Measurements from ENCODE around the gene WDR31.

Gene WDR31

GRCh38 chr9:113315231-113315630 is 24.8 kb downstream of the WDR31 start:
- Histone ChIP-seq H3K4me1 (ENCODE audit: control insufficient read depth, low read depth, low read length) (no peaks in the 10 kb centered on the region), H3K56ac (ENCODE audit: low read length) (no peak overlapping the region), H3K18ac (ENCODE audit: low read length) (no peak overlapping the region), H2BK15ac (replicated peaks; ENCODE audit: low read depth) (no peak overlapping the region), H3K27ac (ENCODE audit: low read depth, low read length) (no peak overlapping the region), H2BK120ac (ENCODE audit: low read depth, low read length) (no peak overlapping the region), H3K36me3 (ENCODE audit: control insufficient read depth, insufficient read depth, low read length) (no peaks in the 10 kb centered on the region), H3K9ac (ENCODE audit: low read length) (no peak overlapping the region), H3K4me2 (ENCODE audit: low read length) (no peak overlapping the region), H3K4me3 (ENCODE audit: low read length) (no peak overlapping the region), H3K27me3 (ENCODE audit: insufficient read depth, low read length, poor library complexity) (no peaks in the 10 kb centered on the region), H4K8ac (ENCODE audit: low read depth, low read length) (no peak overlapping the region), H4K5ac (ENCODE audit: low read length) (no peak overlapping the region), H3K4ac (ENCODE audit: low read depth, low read length) (no peak overlapping the region), H2AK5ac (ENCODE audit: low read length) (no peak overlapping the region), H3K79me2 (ENCODE audit: control insufficient read depth, insufficient read depth, low read length) (no peaks in the 10 kb centered on the region), H3K23ac (ENCODE audit: low read length) (no peak overlapping the region), H3K79me1 (ENCODE audit: low read length) (no peaks in the 10 kb centered on the region), H2BK5ac (ENCODE audit: low read length) (no peak overlapping the region)
- no peak for DNase-seq

- Histone ChIP-seq H3K36me3 (ENCODE audit: control insufficient read depth, insufficient read depth, low read length) (no peaks in the 10 kb centered on the region), H2BK5ac (ENCODE audit: low read length) (no peak overlapping the region), H3K4me2 (ENCODE audit: low read length) (no peak overlapping the region), H3K23ac (ENCODE audit: low read length) (no peak overlapping the region), H3K4ac (ENCODE audit: low read depth, low read length) (no peak overlapping the region), H4K5ac (ENCODE audit: low read length) (no peak overlapping the region), H3K27ac (ENCODE audit: low read depth, low read length) (no peak overlapping the region), H2BK15ac (replicated peaks; ENCODE audit: low read depth) (no peak overlapping the region), H2AK5ac (ENCODE audit: low read length) (no peak overlapping the region), H3K18ac (ENCODE audit: low read length) (no peak overlapping the region), H3K27me3 (ENCODE audit: insufficient read depth, low read length, poor library complexity) (no peaks in the 10 kb centered on the region), H2BK120ac (ENCODE audit: low read depth, low read length) (no peak overlapping the region), H3K56ac (ENCODE audit: low read length) (no peak overlapping the region), H3K79me2 (ENCODE audit: control insufficient read depth, insufficient read depth, low read length) (no peaks in the 10 kb centered on the region), H3K4me3 (ENCODE audit: low read length) (no peak overlapping the region), H3K4me1 (ENCODE audit: control insufficient read depth, low read depth, low read length) (no peaks in the 10 kb centered on the region), H4K8ac (ENCODE audit: low read depth, low read length) (no peak overlapping the region), H3K79me1 (ENCODE audit: low read length) (no peaks in the 10 kb centered on the region), H3K9ac (ENCODE audit: low read length) (no peak overlapping the region)
- DNase-seq: no peak
- no CpG with 5 or more reads among the region's 5 CpGs for WGBS (ENCODE audit: extremely low coverage, insufficient coverage, low lambda C conversion rate)
Measured at GRCh38 chr9:113313261-113313660, 26.8 kb downstream of the WDR31 start.

- no peak overlapping the region for H3K18ac ChIP-seq (ENCODE audit: low read length)
- no peaks in the 10 kb centered on the region for H3K4me1 ChIP-seq (ENCODE audit: control insufficient read depth, low read depth, low read length)
- no peak overlapping the region for H3K56ac ChIP-seq (ENCODE audit: low read length)
- no peak overlapping the region for H2BK5ac ChIP-seq (ENCODE audit: low read length)
- no peaks in the 10 kb centered on the region for H3K79me2 ChIP-seq (ENCODE audit: control insufficient read depth, insufficient read depth, low read length)
- H3K4me2 ChIP-seq (ENCODE audit: low read length): no peak overlapping the region
- DNase-seq: no peak
- H3K23ac ChIP-seq (ENCODE audit: low read length): no peak overlapping the region
- no peaks in the 10 kb centered on the region for H3K79me1 ChIP-seq (ENCODE audit: low read length)
- H3K4ac ChIP-seq (ENCODE audit: low read depth, low read length): no peak overlapping the region
- H4K5ac ChIP-seq (ENCODE audit: low read length): no peak overlapping the region
- no peak overlapping the region for H2BK120ac ChIP-seq (ENCODE audit: low read depth, low read length)
- no peak overlapping the region for H2AK5ac ChIP-seq (ENCODE audit: low read length)
- H3K9ac ChIP-seq (ENCODE audit: low read length): no peak overlapping the region
- H3K27me3 ChIP-seq (ENCODE audit: insufficient read depth, low read length, poor library complexity): no peaks in the 10 kb centered on the region
- H4K8ac ChIP-seq (ENCODE audit: low read depth, low read length): no peak overlapping the region
- no peak overlapping the region for H3K27ac ChIP-seq (ENCODE audit: low read depth, low read length)
- no peak overlapping the region for H3K4me3 ChIP-seq (ENCODE audit: low read length)
- H3K36me3 ChIP-seq (ENCODE audit: control insufficient read depth, insufficient read depth, low read length): no peaks in the 10 kb centered on the region
- no CpG with 5 or more reads among the region's 3 CpGs for WGBS (ENCODE audit: extremely low coverage, insufficient coverage, low lambda C conversion rate)
- no peak overlapping the region for H2BK15ac ChIP-seq (replicated peaks; ENCODE audit: low read depth)
Measured at GRCh38 chr9:113311961-113312360, 28.1 kb downstream of the WDR31 start.

- Histone ChIP-seq H3K4me2 (ENCODE audit: low read length) (no peak overlapping the region), H4K8ac (ENCODE audit: low read depth, low read length) (no peak overlapping the region), H3K79me2 (ENCODE audit: control insufficient read depth, insufficient read depth, low read length) (no peaks in the 10 kb centered on the region), H3K79me1 (ENCODE audit: low read length) (no peaks in the 10 kb centered on the region), H3K18ac (ENCODE audit: low read length) (no peak overlapping the region), H3K4me1 (ENCODE audit: control insufficient read depth, low read depth, low read length) (no peaks in the 10 kb centered on the region), H2AK5ac (ENCODE audit: low read length) (no peak overlapping the region), H2BK15ac (replicated peaks; ENCODE audit: low read depth) (no peak overlapping the region), H2BK120ac (ENCODE audit: low read depth, low read length) (no peak overlapping the region), H3K27ac (ENCODE audit: low read depth, low read length) (no peak overlapping the region), H4K5ac (ENCODE audit: low read length) (no peak overlapping the region), H3K56ac (ENCODE audit: low read length) (no peak overlapping the region), H2BK5ac (ENCODE audit: low read length) (no peak overlapping the region), H3K4ac (ENCODE audit: low read depth, low read length) (no peak overlapping the region), H3K9ac (ENCODE audit: low read length) (no peak overlapping the region), H3K4me3 (ENCODE audit: low read length) (no peak overlapping the region), H3K23ac (ENCODE audit: low read length) (no peak overlapping the region), H3K27me3 (ENCODE audit: insufficient read depth, low read length, poor library complexity) (no peaks in the 10 kb centered on the region), H3K36me3 (ENCODE audit: control insufficient read depth, insufficient read depth, low read length) (no peaks in the 10 kb centered on the region)
- no CpG with 5 or more reads among the region's 3 CpGs for WGBS (ENCODE audit: extremely low coverage, insufficient coverage, low lambda C conversion rate)
- DNase-seq: no peak
Measured at GRCh38 chr9:113310538-113310937, 29.5 kb downstream of the WDR31 start.

- H3K79me1 ChIP-seq (ENCODE audit: low read length): no peaks in the 10 kb centered on the region
- H3K79me2 ChIP-seq (ENCODE audit: control insufficient read depth, insufficient read depth, low read length): no peaks in the 10 kb centered on the region
- H3K4me1 ChIP-seq (ENCODE audit: control insufficient read depth, low read depth, low read length): no peaks in the 10 kb centered on the region
- no CpG with 5 or more reads among the region's 2 CpGs for WGBS (ENCODE audit: extremely low coverage, insufficient coverage, low lambda C conversion rate)
- no peak overlapping the region for H3K18ac ChIP-seq (ENCODE audit: low read length)
- no peak overlapping the region for H4K5ac ChIP-seq (ENCODE audit: low read length)
- H3K36me3 ChIP-seq (ENCODE audit: control insufficient read depth, insufficient read depth, low read length): no peaks in the 10 kb centered on the region
- no peaks in the 10 kb centered on the region for H3K27me3 ChIP-seq (ENCODE audit: insufficient read depth, low read length, poor library complexity)
- no peak overlapping the region for H3K9ac ChIP-seq (ENCODE audit: low read length)
- H2AK5ac ChIP-seq (ENCODE audit: low read length): no peak overlapping the region
- no peak overlapping the region for H3K4me3 ChIP-seq (ENCODE audit: low read length)
- DNase-seq: peak; percentile 25
- no peak overlapping the region for H3K4me2 ChIP-seq (ENCODE audit: low read length)
- H2BK5ac ChIP-seq (ENCODE audit: low read length): no peak overlapping the region
- no peak overlapping the region for H2BK15ac ChIP-seq (replicated peaks; ENCODE audit: low read depth)
- H3K4ac ChIP-seq (ENCODE audit: low read depth, low read length): no peak overlapping the region
- H3K23ac ChIP-seq (ENCODE audit: low read length): no peak overlapping the region
- no peak overlapping the region for H4K8ac ChIP-seq (ENCODE audit: low read depth, low read length)
- H3K56ac ChIP-seq (ENCODE audit: low read length): no peak overlapping the region
- no peak overlapping the region for H2BK120ac ChIP-seq (ENCODE audit: low read depth, low read length)
- H3K27ac ChIP-seq (ENCODE audit: low read depth, low read length): no peak overlapping the region
Measured at GRCh38 chr9:113309204-113309813, 30.8 kb downstream of the WDR31 start.

GRCh38 chr9:113307396-113307975 is 32.6 kb downstream of the WDR31 start:
- no peak overlapping the region for H2BK15ac ChIP-seq (replicated peaks; ENCODE audit: low read depth)
- H2AK5ac ChIP-seq (ENCODE audit: low read length): no peak overlapping the region
- no peak overlapping the region for H4K8ac ChIP-seq (ENCODE audit: low read depth, low read length)
- DNase-seq: no peak
- H3K36me3 ChIP-seq (ENCODE audit: control insufficient read depth, insufficient read depth, low read length): no peaks in the 10 kb centered on the region
- no peak overlapping the region for H3K23ac ChIP-seq (ENCODE audit: low read length)
- H3K4me3 ChIP-seq (ENCODE audit: low read length): no peak overlapping the region
- no peaks in the 10 kb centered on the region for H3K79me1 ChIP-seq (ENCODE audit: low read length)
- no peak overlapping the region for H3K18ac ChIP-seq (ENCODE audit: low read length)
- H3K79me2 ChIP-seq (ENCODE audit: control insufficient read depth, insufficient read depth, low read length): no peaks in the 10 kb centered on the region
- H3K27ac ChIP-seq (ENCODE audit: low read depth, low read length): no peak overlapping the region
- H4K5ac ChIP-seq (ENCODE audit: low read length): no peak overlapping the region
- no peak overlapping the region for H3K4ac ChIP-seq (ENCODE audit: low read depth, low read length)
- H3K56ac ChIP-seq (ENCODE audit: low read length): no peak overlapping the region
- no peak overlapping the region for H2BK5ac ChIP-seq (ENCODE audit: low read length)
- H2BK120ac ChIP-seq (ENCODE audit: low read depth, low read length): no peak overlapping the region
- no peak overlapping the region for H3K9ac ChIP-seq (ENCODE audit: low read length)
- WGBS (ENCODE audit: extremely low coverage, insufficient coverage, low lambda C conversion rate): no CpG with 5 or more reads among the region's 8 CpGs
- H3K27me3 ChIP-seq (ENCODE audit: insufficient read depth, low read length, poor library complexity): no peaks in the 10 kb centered on the region
- H3K4me1 ChIP-seq (ENCODE audit: control insufficient read depth, low read depth, low read length): no peaks in the 10 kb centered on the region
- H3K4me2 ChIP-seq (ENCODE audit: low read length): no peak overlapping the region
